HG03095 (cell line): ENCODE data around the gene OTOP2.

ENCODE experiments used
- ATAC-seq: cut with Tn5 transposase; IDR thresholded peaks from one replicate; pipeline ENCODE4 v1.9.1; 2021; ENCODE audit warnings: moderate library complexity; ENCODE audit not compliant: unreplicated experiment

The OTOP2 gene

GRCh38 chr17:74924250-74924948 is at the start of gene OTOP2:
OTOP2 (plus strand) TSS chr17:74924273; CDS start chr17:74924633, 360 bp downstream.
- no peak for ATAC-seq

- ATAC-seq, result no peak
Observed at GRCh38 chr17:74874615-74875037, 49.4 kb upstream of the OTOP2 start.

- no peak for ATAC-seq
Observed at GRCh38 chr17:74875155-74875976, 48.7 kb upstream of the OTOP2 start.

- no peak for ATAC-seq
Observed at GRCh38 chr17:74875977-74876593, 48.0 kb upstream of the OTOP2 start.

- no peak for ATAC-seq
Observed at GRCh38 chr17:74877592-74878548, 46.2 kb upstream of the OTOP2 start.

GRCh38 chr17:74878658-74879057 is 45.4 kb upstream of the OTOP2 start:
- ATAC-seq, result no peak

- ATAC-seq, result no peak
Observed at GRCh38 chr17:74879308-74879707, 44.8 kb upstream of the OTOP2 start.

GRCh38 chr17:74881073-74881472 is 43.0 kb upstream of the OTOP2 start:
- ATAC-seq, result no peak

GRCh38 chr17:74882517-74883240 is 41.4 kb upstream of the OTOP2 start:
- ATAC-seq, result no peak

- no peak for ATAC-seq
Observed at GRCh38 chr17:74883241-74883745, 40.8 kb upstream of the OTOP2 start.

GRCh38 chr17:74888469-74888868 is 35.6 kb upstream of the OTOP2 start:
- ATAC-seq, result no peak

- no peak for ATAC-seq
Observed at GRCh38 chr17:74890554-74890953, 33.5 kb upstream of the OTOP2 start.

GRCh38 chr17:74892013-74892841 is 31.8 kb upstream of the OTOP2 start:
- no peak for ATAC-seq

- no peak for ATAC-seq
Observed at GRCh38 chr17:74892974-74893911, 30.8 kb upstream of the OTOP2 start, which contains the start of gene FADS6. FADS6 (minus strand) TSS chr17:74893633; CDS start chr17:74893595, 38 bp downstream.

GRCh38 chr17:74893936-74894671 is 30.0 kb upstream of the OTOP2 start:
- no peak for ATAC-seq

- no peak for ATAC-seq
Observed at GRCh38 chr17:74898376-74898946, 25.6 kb upstream of the OTOP2 start.

- ATAC-seq, result no peak
Observed at GRCh38 chr17:74900208-74900607, 23.9 kb upstream of the OTOP2 start.
